ENCODE measurements around the gene PHACTR2. TPM values are rescaled to one million over a fixed set of nuclear protein-coding genes. Genes with fewer than 3 reads are reported as not detected.
"Not testable (repeated sequence)": the region's sequence is repeated elsewhere in the genome, so short reads cannot be mapped to it uniquely, and the experiment has no call there.

PHACTR2 gene
- total RNA-seq, 2 donors from 2014 or later = 68.5 to 87.7 TPM

GRCh38 chr6:143872201-143872600 is 194.4 kb downstream of the PHACTR2 start:
- no peak for ATAC-seq (ENCODE audit: insufficient number of reproducible peaks, low FRiP score, low read depth)
- Histone ChIP-seq H3K27me3 (replicated peaks; ENCODE audit: insufficient read depth) (no peaks in the 10 kb centered on the region), H3K27ac (no peak overlapping the region), H3K9me3 (no peaks in the 10 kb centered on the region), H3K36me3 (no peaks in the 10 kb centered on the region), H3K4me3 (no peak overlapping the region), H3K4me1 (ENCODE audit: control insufficient read depth in 1 of 2, low read depth in 2 of 2) (no peaks in the 10 kb centered on the region)
- no peak for TF ChIP-seq CTCF (IDR thresholded peaks at IDR 0.05)
- no peak for DNase-seq (ENCODE audit: low spot score)

- ATAC-seq (ENCODE audit: insufficient number of reproducible peaks, low FRiP score, low read depth); H3K4me1 ChIP-seq (ENCODE audit: control insufficient read depth in 1 of 2, low read depth in 2 of 2); H3K27ac ChIP-seq; DNase-seq (ENCODE audit: low spot score); H3K9me3 ChIP-seq; H3K36me3 ChIP-seq; H3K4me3 ChIP-seq; H3K27me3 ChIP-seq (replicated peaks; ENCODE audit: insufficient read depth): not testable (repeated sequence)
Measured at GRCh38 chr6:143873600-143873999, 195.8 kb downstream of the PHACTR2 start.

GRCh38 chr6:143874503-143874902 is 196.7 kb downstream of the PHACTR2 start:
- not testable (repeated sequence) for H3K4me3 ChIP-seq; ATAC-seq (ENCODE audit: insufficient number of reproducible peaks, low FRiP score, low read depth); DNase-seq (ENCODE audit: low spot score); H3K36me3 ChIP-seq; H3K27me3 ChIP-seq (replicated peaks; ENCODE audit: insufficient read depth); H3K27ac ChIP-seq; H3K4me1 ChIP-seq (ENCODE audit: control insufficient read depth in 1 of 2, low read depth in 2 of 2); H3K9me3 ChIP-seq

- Histone ChIP-seq H3K4me1 (ENCODE audit: control insufficient read depth in 1 of 2, low read depth in 2 of 2) (no peaks in the 10 kb centered on the region), H3K9me3 (no peaks in the 10 kb centered on the region), H3K4me3 (no peak overlapping the region), H3K36me3 (no peaks in the 10 kb centered on the region), H3K27ac (no peak overlapping the region), H3K27me3 (replicated peaks; ENCODE audit: insufficient read depth) (no peaks in the 10 kb centered on the region)
- no peak for ATAC-seq (ENCODE audit: insufficient number of reproducible peaks, low FRiP score, low read depth)
- DNase-seq (ENCODE audit: low spot score) = no peak
- no peak for TF ChIP-seq CTCF (IDR thresholded peaks at IDR 0.05)
Measured at GRCh38 chr6:143877584-143878271, 200.0 kb downstream of the PHACTR2 start.

- ATAC-seq (ENCODE audit: insufficient number of reproducible peaks, low FRiP score, low read depth) (no peak), DNase-seq (ENCODE audit: low spot score) (no peak)
- Histone ChIP-seq H3K27me3 (replicated peaks; ENCODE audit: insufficient read depth) (no peaks in the 10 kb centered on the region), H3K36me3 (no peaks in the 10 kb centered on the region), H3K4me1 (ENCODE audit: control insufficient read depth in 1 of 2, low read depth in 2 of 2) (no peaks in the 10 kb centered on the region), H3K4me3 (no peak overlapping the region), H3K27ac (no peak overlapping the region), H3K9me3 (no peaks in the 10 kb centered on the region)
- TF ChIP-seq CTCF (IDR thresholded peaks at IDR 0.05) = no peak
Measured at GRCh38 chr6:143878272-143878760, 200.6 kb downstream of the PHACTR2 start.

- H3K36me3 ChIP-seq = no peaks in the 10 kb centered on the region
- H3K9me3 ChIP-seq = no peaks in the 10 kb centered on the region
- no peak for DNase-seq (ENCODE audit: low spot score)
- TF ChIP-seq CTCF (IDR thresholded peaks at IDR 0.05) = no peak
- no peaks in the 10 kb centered on the region for H3K27me3 ChIP-seq (replicated peaks; ENCODE audit: insufficient read depth)
- no peaks in the 10 kb centered on the region for H3K4me1 ChIP-seq (ENCODE audit: control insufficient read depth in 1 of 2, low read depth in 2 of 2)
- no peak for ATAC-seq (ENCODE audit: insufficient number of reproducible peaks, low FRiP score, low read depth)
- no peak overlapping the region for H3K27ac ChIP-seq
- H3K4me3 ChIP-seq = no peak overlapping the region
Measured at GRCh38 chr6:143880412-143880811, 202.6 kb downstream of the PHACTR2 start.

Other genes starting within 250 kb of the PHACTR2 start
- 10 to 100 TPM; 11.2 to 12.3 TPM for gene ADAT2, start 227.3 kb upstream of the PHACTR2 start, total RNA-seq
- 10 to 100 TPM; 11.4 to 16.2 TPM for gene PEX3, start 227.2 kb upstream of the PHACTR2 start, total RNA-seq
- 10 to 100 TPM; 40.2 to 54.1 TPM for gene FUCA2, start 166.2 kb upstream of the PHACTR2 start, total RNA-seq
- gene LTV1, start 165.4 kb downstream of the PHACTR2 start, total RNA-seq = 10 to 100 TPM in 1 of 2 donors, 1 to 10 TPM in 1; 3.7 to 18.3 TPM
- gene ZC2HC1B, start 186.5 kb downstream of the PHACTR2 start, total RNA-seq = not detected

All from thoracic aorta (tissue), 2 donors.